Right atrium auricular region (tissue), 2 donors: ENCODE results near the gene B4GAT1. TPM values are rescaled to one million over a fixed set of nuclear protein-coding genes. Genes with fewer than 3 reads are reported as not detected.
"Not testable (repeated sequence)": the region's sequence is repeated elsewhere in the genome, so short reads cannot be mapped to it uniquely, and the experiment has no call there.

Experiments used
- DNase-seq: peaks from one replicate; pipeline ENCODE4 v3.0.0-alpha.2; 2019; ENCODE audit warnings: low spot score
- H3K27ac ChIP-seq, 2 donors: fragments of 200-600 bp; sonication (generic); 1 replicate in 1 of 2; 2 replicates in 1 of 2; pipeline ENCODE4 v1.5.1; 2016 to 2019
- H3K27me3 ChIP-seq, 2 donors: fragments of 200-600 bp; sonication (generic); one replicate each; pipeline versions ENCODE4 v1.5.1 to v1.6.0; 2017 to 2019
- H3K36me3 ChIP-seq: fragments of 200-600 bp; sonication (generic); one replicate; pipeline ENCODE4 v1.5.1; 2016
- H3K4me1 ChIP-seq, 2 donors: fragments of 200-600 bp; sonication (generic); one replicate each; pipeline versions ENCODE4 v1.5.1 to v1.6.0; 2017 to 2019
- H3K4me3 ChIP-seq, 2 donors: fragments of 200-600 bp; sonication (generic); 1 replicate in 1 of 2; 2 replicates in 1 of 2; pipeline ENCODE4 v1.5.1; 2017 to 2019; ENCODE audit warnings: mild to moderate bottlenecking in 1 of 2, moderate library complexity in 1 of 2
- H3K9me3 ChIP-seq, 2 donors: fragments of 200-600 bp; sonication (generic); one replicate each; pipeline ENCODE4 v1.5.1; 2019
- CTCF ChIP-seq, 2 donors: fragments of 200-600 bp; sonication (generic); IDR thresholded peaks; one replicate each; pipeline ENCODE4 v1.5.1; 2019; ENCODE audit warnings: antibody characterized with exemption in 2 of 2
- total RNA-seq, 2 donors: library from RNA; depleted of rRNA; stranded (reverse); fragments of >200 nt; gene quantifications; one replicate each; pipeline ENCODE4 v1.1.0, GENCODE V29; 2016

B4GAT1 gene
- 10 to 100 TPM; 61.1 to 64.3 TPM for total RNA-seq

GRCh38 chr11:66347425-66348276, at the start of gene B4GAT1:
B4GAT1 (minus strand) TSS chr11:66347629; CDS start chr11:66347545, 84 bp downstream.
- no peak for TF ChIP-seq CTCF (IDR thresholded peaks at IDR 0.05)
- peak; percentile 93 for DNase-seq
- no peaks in the 10 kb centered on the region for H3K36me3 ChIP-seq
- peak within 1 kb of the TSS; percentile 72 to 85 for H3K4me3 ChIP-seq
- peak within 1 kb of the TSS; percentile 85 to 91 for H3K27ac ChIP-seq
- no peaks in the 10 kb centered on the region for H3K27me3 ChIP-seq
- H3K4me1 ChIP-seq: peaks cover 0 to 39% of the 10 kb centered on the region in 2 donors
- H3K9me3 ChIP-seq: no peaks in the 10 kb centered on the region

- DNase-seq: no peak
- H3K4me1 ChIP-seq: no peaks in the 10 kb centered on the region
- H3K36me3 ChIP-seq: no peaks in the 10 kb centered on the region
- H3K27me3 ChIP-seq: no peaks in the 10 kb centered on the region
- H3K4me3 ChIP-seq: no peak overlapping the region
- TF ChIP-seq CTCF (IDR thresholded peaks at IDR 0.05): no peak
- no peak overlapping the region for H3K27ac ChIP-seq
- no peaks in the 10 kb centered on the region for H3K9me3 ChIP-seq
Observed at GRCh38 chr11:66393954-66394353, 46.5 kb upstream of the B4GAT1 start.

GRCh38 chr11:66391322-66391721, 43.9 kb upstream of the B4GAT1 start:
- Histone ChIP-seq H3K27me3 (no peaks in the 10 kb centered on the region), H3K9me3 (no peaks in the 10 kb centered on the region), H3K27ac (no peak overlapping the region), H3K36me3 (no peaks in the 10 kb centered on the region), H3K4me3 (no peak overlapping the region), H3K4me1 (no peaks in the 10 kb centered on the region)
- DNase-seq: no peak
- TF ChIP-seq CTCF (IDR thresholded peaks at IDR 0.05): no peak

GRCh38 chr11:66388780-66389386, 41.5 kb upstream of the B4GAT1 start:
- no peaks in the 10 kb centered on the region for H3K4me1 ChIP-seq
- H3K27ac ChIP-seq: no peak overlapping the region
- H3K4me3 ChIP-seq: no peak overlapping the region
- H3K9me3 ChIP-seq: no peaks in the 10 kb centered on the region
- H3K27me3 ChIP-seq: no peaks in the 10 kb centered on the region
- DNase-seq: peak; percentile 72
- peak; percentile 63 to 79 for TF ChIP-seq CTCF (IDR thresholded peaks at IDR 0.05)
- no peaks in the 10 kb centered on the region for H3K36me3 ChIP-seq

GRCh38 chr11:66386171-66387069, 39.0 kb upstream of the B4GAT1 start:
- TF ChIP-seq CTCF (IDR thresholded peaks at IDR 0.05): peak; percentile 90 to 94
- H3K36me3 ChIP-seq: no peaks in the 10 kb centered on the region
- peak overlapping the region in 1 of 2 donors; percentile 30 for H3K27ac ChIP-seq
- peak; percentile 95 for DNase-seq
- H3K4me1 ChIP-seq: no peaks in the 10 kb centered on the region
- H3K9me3 ChIP-seq: no peaks in the 10 kb centered on the region
- peak overlapping the region in 1 of 2 donors; percentile 37 for H3K4me3 ChIP-seq
- no peaks in the 10 kb centered on the region for H3K27me3 ChIP-seq

- not testable (repeated sequence) for H3K27ac ChIP-seq, DNase-seq, H3K36me3 ChIP-seq, H3K4me1 ChIP-seq, H3K4me3 ChIP-seq, H3K9me3 ChIP-seq, H3K27me3 ChIP-seq
Observed at GRCh38 chr11:66384316-66384715, 36.9 kb upstream of the B4GAT1 start.

- not testable (repeated sequence) for H3K4me1 ChIP-seq, H3K36me3 ChIP-seq, H3K9me3 ChIP-seq, DNase-seq, H3K27ac ChIP-seq, H3K27me3 ChIP-seq, H3K4me3 ChIP-seq
Observed at GRCh38 chr11:66380264-66380663, 32.8 kb upstream of the B4GAT1 start.

GRCh38 chr11:66373690-66374287, 26.4 kb upstream of the B4GAT1 start:
- H3K4me1 ChIP-seq: peaks cover 0 to 39% of the 10 kb centered on the region in 2 donors
- not testable (repeated sequence) for H3K4me3 ChIP-seq, H3K36me3 ChIP-seq, DNase-seq, H3K27me3 ChIP-seq, H3K9me3 ChIP-seq
- peak overlapping the region; percentile 84 to 93 for H3K27ac ChIP-seq
